OCI-LY7 (cell line): ENCODE measurements around the gene RAB44.

ENCODE experiments used
- CTCF ChIP-seq: fragments of 200-600 bp; sonication (generic); conservative IDR thresholded peaks from 2 replicates; pipeline ENCODE4 v1.5.1; 2014; ENCODE audit warnings: mild to moderate bottlenecking, antibody characterized with exemption, low read length, moderate library complexity, mixed read lengths
- EZH2phosphoT487 ChIP-seq: fragments of 200-600 bp; sonication (generic); IDR thresholded peaks from 2 replicates; pipeline ENCODE4 v1.6.1; 2018; ENCODE audit warnings: low read depth, borderline replicate concordance, mild to moderate bottlenecking, mixed run types, antibody characterized with exemption, low read length, moderate library complexity, mixed read lengths

DNA sequence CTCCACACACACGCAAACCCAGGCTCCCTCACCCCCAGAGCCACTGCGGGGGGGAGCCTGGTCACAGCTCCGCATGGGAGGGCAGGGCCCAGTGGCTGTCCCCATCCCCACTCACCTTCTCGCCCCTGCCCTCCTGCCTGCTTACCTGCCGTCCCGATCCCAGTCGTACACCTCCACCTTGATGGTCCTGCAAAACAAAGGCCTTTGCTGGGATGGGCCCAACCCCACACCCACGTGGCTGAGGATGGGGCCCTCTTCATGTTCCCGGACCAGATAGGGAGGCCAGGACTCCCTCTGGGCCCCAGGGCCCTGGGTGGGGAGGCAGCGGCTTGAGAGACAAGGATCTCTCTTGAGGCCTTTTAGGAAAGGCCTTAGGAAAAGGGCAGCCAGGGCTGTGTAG is 67.6 kb downstream of the RAB44 start:
- TF ChIP-seq CTCF (no peak), EZH2phosphoT487 (no peak)
